Kidney (tissue), 14 donors: ENCODE data around the gene ACADS. TPM values are rescaled to one million over a fixed set of nuclear protein-coding genes. Genes with fewer than 3 reads are reported as not detected.

Source experiments
- DNase-seq, 5 donors: peaks; one replicate each; pipeline ENCODE4 v3.0.0-alpha.2; 2013 to 2020
- FAIRE-seq: peaks from 2 replicates; lab custom pipeline; 2012; peaks lifted over from hg19 to GRCh38; lab: Jason Lieb, UNC
- H3K27ac ChIP-seq, 2 donors: one replicate each; pipeline ENCODE4 v1.7.0; 2013; ENCODE audit warnings: low read depth in 2 of 2, low read length in 2 of 2, inconsistent platforms in 1 of 2
- H3K27me3 ChIP-seq: one replicate; pipeline ENCODE4 v1.7.1; 2013; ENCODE audit warnings: low read length, inconsistent platforms; ENCODE audit not compliant: control insufficient read depth, insufficient read depth
- H3K36me3 ChIP-seq, 3 donors: one replicate each; pipeline versions ENCODE4 v1.7.0 to v1.7.1; 2013; ENCODE audit warnings: low read length in 3 of 3, control low read depth in 1 of 3, inconsistent platforms in 1 of 3; ENCODE audit not compliant: insufficient read depth in 3 of 3, control insufficient read depth in 2 of 3
- H3K4me1 ChIP-seq, 3 donors: one replicate each; pipeline versions ENCODE4 v1.7.0 to v1.7.1; 2013; ENCODE audit warnings: low read length in 3 of 3, inconsistent platforms in 1 of 3, low read depth in 1 of 3; ENCODE audit not compliant: control insufficient read depth in 2 of 3, insufficient read depth in 2 of 3
- H3K4me3 ChIP-seq, 3 donors: one replicate each; pipeline versions ENCODE4 v1.7.0 to v1.8.1; 2013; ENCODE audit warnings: low read length in 3 of 3, control low read depth in 1 of 3, inconsistent platforms in 1 of 3
- H3K9ac ChIP-seq, 3 donors: one replicate each; pipeline versions ENCODE4 v1.7.0 to v1.7.1; 2013; ENCODE audit warnings: low read length in 3 of 3, control low read depth in 1 of 3, inconsistent platforms in 1 of 3
- H3K9me3 ChIP-seq, 3 donors: one replicate each; pipeline versions ENCODE4 v1.7.0 to v1.7.1; 2013; ENCODE audit warnings: low read length in 3 of 3, control low read depth in 1 of 3, inconsistent platforms in 1 of 3; ENCODE audit not compliant: control insufficient read depth in 2 of 3, insufficient read depth in 1 of 3
- intact Hi-C: fragments of 100-400 bp; cut with DNase I; formaldehyde crosslinking; loops from one replicate; pipeline ENCODE4 v1.11.1; 2022
- polyA plus RNA-seq: library from polyadenylated mRNA; stranded (reverse); fragments of 350-450 nt; fragmentation: Illumina TruSeq; extraction: RNeasy Lipid Tissue Mini Kit (QIAGEN cat#74804); gene quantifications from one replicate; pipeline ENCODE4 v1.2.3, GENCODE V29; 2014; ENCODE audit warnings: low read depth, low replicate concordance; ENCODE audit not compliant: insufficient read depth
- total RNA-seq: library from RNA; stranded (reverse); fragmentation: NEBNext Ultra II Directional; extraction: Animal tissue kit (Norgen Biotek cat#: 25700); gene quantifications from one replicate; pipeline ENCODE4 v1.2.1, GENCODE V29; 2021
- TF ChIP-seq, protein P1 (sequence below): IDR thresholded peaks from 3 replicates; pipeline ENCODE4 v1.5.1; 2012; ENCODE audit warnings: mild to moderate bottlenecking, moderate library complexity, borderline replicate concordance; ENCODE audit not compliant: insufficient read depth; ENCODE audit errors: extremely low read depth
- donor health status: control.
- donor health status: control.
- donor health status: control.
- donor health status: control.
- donor health status: control.
- donor health status: DM: yes; HTN: yes; CAD: no.
- donor health status: Normal renal cell carcinoma (clear cell type).

ACADS gene
- total and polyA plus RNA-seq, 2 donors from 2014 or later = 24.4 to 133 TPM

DNA sequence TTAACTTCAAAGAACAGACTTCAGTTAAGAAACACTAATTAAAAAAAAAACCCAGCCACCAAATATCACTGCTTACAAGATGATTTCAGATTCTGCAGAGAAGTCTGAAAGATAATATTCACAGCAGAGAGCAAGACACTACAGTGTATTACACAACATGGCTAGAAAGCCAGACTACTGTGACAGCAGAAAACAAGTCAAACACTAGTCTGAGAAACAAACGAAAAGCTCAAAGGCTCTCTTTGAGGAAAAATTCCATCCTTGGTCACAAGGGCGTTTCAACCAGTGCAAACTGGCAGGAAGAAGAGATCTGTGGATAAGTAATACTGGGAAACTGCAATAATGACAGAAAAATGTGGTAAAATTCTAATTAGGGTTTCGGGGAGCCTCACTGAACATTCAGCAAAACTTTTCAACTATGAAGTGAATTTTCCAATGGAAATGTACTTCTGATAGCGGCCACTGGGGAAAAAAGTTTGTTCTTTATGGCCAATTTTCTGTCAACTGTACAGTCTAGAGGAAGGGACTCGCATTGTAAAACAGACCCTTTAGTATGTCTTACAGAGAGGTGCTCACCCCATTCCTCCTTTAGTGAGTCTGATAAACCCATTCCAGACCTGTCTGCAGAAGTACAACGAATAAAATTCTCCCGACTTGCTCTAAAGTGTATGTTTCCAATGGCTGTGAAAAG, 50.4 kb downstream of the ACADS start:
- Histone ChIP-seq H3K9me3 (no peaks in the 10 kb centered on the region), H3K36me3 (peaks cover 0 to 8% (median 2%) of the 10 kb centered on the region in 3 donors), H3K4me3 (no peak overlapping the region), H3K9ac (no peak overlapping the region), H3K4me1 (peaks cover 2 to 9% (median 5%) of the 10 kb centered on the region in 3 donors), H3K27me3 (no peaks in the 10 kb centered on the region), H3K27ac (peak overlapping the region in 1 of 2 donors; percentile 5)
- intact Hi-C loops = no loop called here
- TF ChIP-seq, protein P1, sequence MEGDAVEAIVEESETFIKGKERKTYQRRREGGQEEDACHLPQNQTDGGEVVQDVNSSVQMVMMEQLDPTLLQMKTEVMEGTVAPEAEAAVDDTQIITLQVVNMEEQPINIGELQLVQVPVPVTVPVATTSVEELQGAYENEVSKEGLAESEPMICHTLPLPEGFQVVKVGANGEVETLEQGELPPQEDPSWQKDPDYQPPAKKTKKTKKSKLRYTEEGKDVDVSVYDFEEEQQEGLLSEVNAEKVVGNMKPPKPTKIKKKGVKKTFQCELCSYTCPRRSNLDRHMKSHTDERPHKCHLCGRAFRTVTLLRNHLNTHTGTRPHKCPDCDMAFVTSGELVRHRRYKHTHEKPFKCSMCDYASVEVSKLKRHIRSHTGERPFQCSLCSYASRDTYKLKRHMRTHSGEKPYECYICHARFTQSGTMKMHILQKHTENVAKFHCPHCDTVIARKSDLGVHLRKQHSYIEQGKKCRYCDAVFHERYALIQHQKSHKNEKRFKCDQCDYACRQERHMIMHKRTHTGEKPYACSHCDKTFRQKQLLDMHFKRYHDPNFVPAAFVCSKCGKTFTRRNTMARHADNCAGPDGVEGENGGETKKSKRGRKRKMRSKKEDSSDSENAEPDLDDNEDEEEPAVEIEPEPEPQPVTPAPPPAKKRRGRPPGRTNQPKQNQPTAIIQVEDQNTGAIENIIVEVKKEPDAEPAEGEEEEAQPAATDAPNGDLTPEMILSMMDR = peak; percentile 6
- FAIRE-seq (no peak), DNase-seq (no peak)

DNA sequence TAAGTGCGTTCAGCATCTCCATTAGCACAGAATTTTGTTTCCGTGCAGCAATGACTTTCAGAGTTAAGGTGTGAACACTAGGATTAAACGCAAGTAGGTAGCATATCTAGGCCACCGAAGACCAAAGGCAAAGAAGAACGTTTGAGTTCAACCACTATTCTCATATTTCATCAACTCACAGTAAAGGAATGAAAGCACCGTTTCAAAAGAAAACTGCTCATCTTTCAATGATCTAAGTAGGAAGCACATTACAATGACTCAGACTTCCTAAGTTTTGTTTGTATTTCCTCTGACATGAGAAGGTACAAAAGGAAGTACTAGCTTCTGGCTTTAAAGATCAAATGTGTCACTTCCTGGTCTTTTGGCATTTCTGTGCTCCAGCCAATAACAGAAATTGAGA, 57.6 kb downstream of the ACADS start:
- intact Hi-C loops = no loop called here
- peaks cover 2 to 15% (median 3%) of the 10 kb centered on the region in 3 donors for H3K36me3 ChIP-seq
- peaks cover 0 to 3% (median 0%) of the 10 kb centered on the region in 3 donors for H3K4me1 ChIP-seq
- no peak overlapping the region for H3K27ac ChIP-seq
- TF ChIP-seq, protein P1 = no peak
- DNase-seq (no peak), FAIRE-seq (no peak)
- no peaks in the 10 kb centered on the region for H3K9me3 ChIP-seq
- no peak overlapping the region for H3K9ac ChIP-seq
- H3K27me3 ChIP-seq = no peaks in the 10 kb centered on the region
- no peak overlapping the region for H3K4me3 ChIP-seq

DNA sequence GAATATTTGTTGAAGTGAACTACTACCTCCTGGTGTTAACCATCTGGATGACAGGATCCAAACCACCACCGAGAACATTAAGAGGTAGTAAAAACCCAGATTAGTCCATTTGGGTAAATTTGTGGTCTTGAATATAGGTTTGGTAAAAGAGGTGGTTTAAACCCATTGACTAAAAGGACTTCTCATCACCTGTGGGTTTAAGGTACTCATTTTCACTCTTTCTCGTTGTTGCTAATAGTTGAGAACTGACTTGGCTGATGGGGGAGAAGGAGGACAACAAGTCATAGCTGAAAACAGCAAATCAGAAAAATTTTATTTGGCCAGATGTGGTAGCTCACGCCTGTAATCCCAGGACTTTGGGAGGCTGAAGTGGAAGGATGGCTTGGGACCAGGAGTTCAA, 59.2 kb downstream of the ACADS start:
- no peak for DNase-seq
- Histone ChIP-seq H3K9me3 (no peaks in the 10 kb centered on the region), H3K27ac (no peak overlapping the region), H3K36me3 (peaks cover 2 to 10% (median 3%) of the 10 kb centered on the region in 3 donors), H3K4me1 (peaks cover 0 to 3% (median 0%) of the 10 kb centered on the region in 3 donors), H3K9ac (no peak overlapping the region), H3K4me3 (no peak overlapping the region), H3K27me3 (no peaks in the 10 kb centered on the region)
- intact Hi-C loops = no loop called here
- TF ChIP-seq, protein P1 = no peak
- FAIRE-seq = no peak
